Right ventricle myocardium inferior (tissue), 1 donor: ENCODE data around the gene JMJD7. TPM values are rescaled to one million over a fixed set of nuclear protein-coding genes. Genes with fewer than 3 reads are reported as not detected.

Experiments used
- ATAC-seq: fragments of 200-7000 bp; cut with Tn5 transposase; one replicate; pipeline ENCODE4 v1.9.1; 2020; ENCODE audit warnings: mild to moderate bottlenecking, moderate library complexity
- DNase-seq: peaks from one replicate; pipeline ENCODE4 v3.0.0; 2021; ENCODE audit errors: missing footprints
- intact Hi-C: fragments of 100-400 bp; cut with DNase I; formaldehyde crosslinking; loops from one replicate; pipeline ENCODE4 v1.11.0; 2022
- total RNA-seq: library from RNA; stranded (reverse); fragmentation: NEBNext Ultra II Directional; extraction: Animal tissue kit (Norgen Biotek cat#: 25700); gene quantifications from one replicate; pipeline ENCODE4 v1.2.1, GENCODE V29; 2021
- donor health status: DM: no; HTN: yes; CAD: no; lungs with severe emphysema.

JMJD7 gene
- total RNA-seq, 1 donor from 2014 or later = 12.6 TPM

DNA sequence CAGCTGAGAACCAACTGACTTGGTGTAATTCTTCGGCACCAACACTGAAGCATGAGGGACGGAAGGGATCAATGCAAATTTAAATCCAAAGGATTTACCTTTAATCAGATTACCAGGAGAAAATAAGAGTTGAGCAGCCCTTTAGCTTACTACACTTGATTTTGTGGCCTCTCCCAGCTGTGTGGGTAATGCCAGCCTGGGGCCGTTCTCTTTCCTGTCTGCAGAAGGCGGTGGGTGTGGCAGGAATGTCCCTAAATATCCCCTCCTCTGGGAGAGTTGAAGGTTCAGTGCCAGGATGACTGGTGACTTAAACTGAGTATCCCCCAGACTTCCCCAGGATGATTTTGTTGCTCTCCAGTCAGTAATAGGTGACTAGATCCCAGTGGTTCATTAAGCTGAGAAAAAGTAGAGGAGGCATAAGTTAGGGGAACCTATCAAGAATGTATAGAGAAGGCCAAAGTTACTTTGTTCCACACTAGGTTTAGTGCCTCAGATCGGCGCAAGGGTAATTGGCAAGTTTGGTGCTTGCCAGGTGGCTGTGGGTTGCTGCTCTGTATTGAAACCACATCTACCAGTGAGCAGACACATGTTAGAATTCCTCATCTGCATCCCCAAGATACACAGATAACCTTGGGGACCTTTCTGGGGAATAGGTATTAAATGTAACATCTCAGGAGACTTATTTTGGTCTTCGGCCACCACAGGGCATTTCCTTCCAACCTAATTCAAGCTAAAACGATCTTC lies 30.5 kb upstream of the JMJD7 start:
- DNase-seq (no peak), ATAC-seq (no peak)

GRCh38 chr15:41798607-41799487 lies 29.0 kb upstream of the JMJD7 start:
- DNase-seq (no peak), ATAC-seq (no peak)
- intact Hi-C loops = no loop called here

More for the DNA sequence above, 30.5 kb upstream of the JMJD7 start:
- intact Hi-C loops = no loop called here

DNA sequence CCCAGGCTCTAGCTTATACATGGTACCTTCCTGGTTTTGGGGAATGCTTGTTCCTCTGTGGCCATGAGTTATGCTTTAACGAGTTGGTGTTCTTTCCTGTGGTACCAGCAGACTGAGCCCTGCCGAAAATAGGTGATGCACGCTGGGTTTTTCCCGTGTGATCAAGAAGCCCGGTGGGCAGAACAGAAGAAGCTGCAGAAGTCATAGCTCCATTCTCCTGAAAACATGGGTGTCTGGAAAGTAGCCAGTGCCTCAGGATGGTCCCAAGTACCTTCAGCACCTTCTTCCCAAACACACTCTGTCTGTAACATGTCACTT lies 28.4 kb upstream of the JMJD7 start:
- no peak for DNase-seq
- ATAC-seq = no peak
- intact Hi-C loops = no loop called here

DNA sequence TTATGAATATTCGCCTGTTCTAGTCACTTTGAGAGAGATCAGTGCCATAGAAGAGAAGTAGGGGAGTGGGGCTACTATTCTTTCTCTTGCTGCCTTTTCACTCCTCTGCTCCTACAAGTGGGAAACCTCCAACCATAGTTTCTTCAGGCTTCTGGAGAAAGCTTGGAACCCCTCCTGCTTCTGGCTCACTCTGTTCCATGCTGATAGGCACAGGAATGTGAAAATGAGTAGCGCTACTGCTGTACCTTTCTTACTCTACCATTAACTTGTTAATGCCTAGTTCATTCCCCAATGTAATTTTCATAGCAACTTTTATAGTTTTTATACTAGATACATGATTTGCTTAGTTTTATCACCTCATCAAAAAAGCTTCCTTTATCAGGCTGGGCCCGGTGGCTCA lies 26.7 kb upstream of the JMJD7 start:
- ATAC-seq (no peak), DNase-seq (no peak)
- intact Hi-C loops = no loop called here

DNA sequence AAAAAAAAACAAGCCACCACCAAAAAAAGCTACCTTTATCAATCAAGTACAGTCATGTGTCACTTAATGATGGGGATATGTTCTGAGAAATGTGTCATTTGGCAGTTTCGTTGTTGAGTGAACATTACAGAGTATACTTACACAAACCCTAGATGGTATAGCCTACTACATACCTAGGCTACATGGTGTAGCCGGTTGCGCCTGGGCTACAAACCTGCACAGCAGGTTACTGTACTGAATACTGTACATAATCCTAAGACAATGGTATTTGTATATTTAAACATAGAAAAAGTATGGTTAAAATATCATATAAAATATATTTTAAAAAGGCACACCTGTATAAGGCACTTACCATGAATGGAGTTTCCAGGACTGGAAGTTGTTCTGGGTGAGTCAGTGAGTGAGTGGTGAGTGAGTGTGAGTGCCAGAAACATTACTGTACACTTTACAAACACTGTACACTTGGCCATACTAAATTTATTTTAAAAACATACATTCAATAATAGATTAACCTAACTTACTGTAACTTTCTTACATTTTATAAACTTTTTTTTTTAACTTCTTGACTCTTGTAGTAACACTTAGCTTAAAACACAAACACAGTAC lies 25.9 kb upstream of the JMJD7 start:
- no peak for ATAC-seq
- intact Hi-C loops = no loop called here
- DNase-seq = no peak

- ATAC-seq (no peak), DNase-seq (no peak)
- intact Hi-C loops = no loop called here
Measured at GRCh38 chr15:41804361-41804760, 23.5 kb upstream of the JMJD7 start.

- DNase-seq (no peak), ATAC-seq (no peak)
- intact Hi-C loops = no loop called here
Measured at GRCh38 chr15:41804916-41805666, 22.8 kb upstream of the JMJD7 start.

GRCh38 chr15:41805711-41806110 lies 22.2 kb upstream of the JMJD7 start:
- intact Hi-C loops = no loop called here
- ATAC-seq (no peak), DNase-seq (no peak)

- DNase-seq (peak; percentile 64), ATAC-seq (peak; percentile 73)
- intact Hi-C loops = no loop called here
Measured at GRCh38 chr15:41806291-41807181, 21.4 kb upstream of the JMJD7 start.

- intact Hi-C loops = no loop called here
- ATAC-seq (no peak), DNase-seq (no peak)
Measured at GRCh38 chr15:41809121-41809520, 18.8 kb upstream of the JMJD7 start.

DNA sequence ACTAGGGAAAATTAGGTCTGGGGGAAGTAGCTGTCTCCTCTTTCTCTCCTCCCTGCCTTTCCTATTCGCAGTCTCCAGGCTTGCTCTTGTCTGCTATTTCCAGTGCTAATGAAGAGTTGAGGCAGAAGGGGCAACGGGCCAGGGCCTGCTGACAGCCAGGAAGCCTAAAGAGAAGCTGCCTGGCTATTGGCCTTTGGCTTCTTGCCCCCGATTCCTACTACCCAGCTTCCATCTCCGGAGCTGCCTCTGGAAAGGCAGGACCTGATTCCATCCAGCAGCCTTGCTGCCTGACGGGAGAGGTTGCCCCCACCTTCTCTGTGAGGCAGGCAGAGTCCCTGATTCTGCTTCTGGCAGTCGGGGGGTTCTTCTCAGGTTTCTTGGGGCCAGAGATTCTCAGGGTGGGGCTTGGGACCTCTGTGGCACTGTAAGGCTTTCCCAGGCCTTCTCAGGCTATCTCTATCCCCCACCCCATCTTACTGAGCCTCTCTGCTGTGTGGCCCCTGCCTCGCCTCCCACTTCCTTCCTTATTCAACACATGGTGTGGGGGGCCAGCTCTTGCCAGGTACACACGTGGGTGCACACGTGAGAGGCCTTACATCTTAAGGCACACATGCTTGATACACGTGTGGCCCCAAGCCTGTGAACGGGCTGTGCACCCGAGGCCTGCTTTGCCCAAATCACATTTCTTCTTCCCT lies 18.2 kb upstream of the JMJD7 start:
- DNase-seq = no peak
- no peak for ATAC-seq
- intact Hi-C loops = loop anchor here (5.0 kb wide), 2 partner anchors 207 to 252 kb away; partner anchors contain the start of gene TYRO3

- ATAC-seq (no peak), DNase-seq (peak; percentile 30)
- intact Hi-C loops = loop anchor here (1.0 to 5.0 kb wide), 3 partner anchors 39 to 254 kb away; partner anchors contain the start of gene TYRO3
Measured at GRCh38 chr15:41810651-41811431, 17.1 kb upstream of the JMJD7 start.

DNA sequence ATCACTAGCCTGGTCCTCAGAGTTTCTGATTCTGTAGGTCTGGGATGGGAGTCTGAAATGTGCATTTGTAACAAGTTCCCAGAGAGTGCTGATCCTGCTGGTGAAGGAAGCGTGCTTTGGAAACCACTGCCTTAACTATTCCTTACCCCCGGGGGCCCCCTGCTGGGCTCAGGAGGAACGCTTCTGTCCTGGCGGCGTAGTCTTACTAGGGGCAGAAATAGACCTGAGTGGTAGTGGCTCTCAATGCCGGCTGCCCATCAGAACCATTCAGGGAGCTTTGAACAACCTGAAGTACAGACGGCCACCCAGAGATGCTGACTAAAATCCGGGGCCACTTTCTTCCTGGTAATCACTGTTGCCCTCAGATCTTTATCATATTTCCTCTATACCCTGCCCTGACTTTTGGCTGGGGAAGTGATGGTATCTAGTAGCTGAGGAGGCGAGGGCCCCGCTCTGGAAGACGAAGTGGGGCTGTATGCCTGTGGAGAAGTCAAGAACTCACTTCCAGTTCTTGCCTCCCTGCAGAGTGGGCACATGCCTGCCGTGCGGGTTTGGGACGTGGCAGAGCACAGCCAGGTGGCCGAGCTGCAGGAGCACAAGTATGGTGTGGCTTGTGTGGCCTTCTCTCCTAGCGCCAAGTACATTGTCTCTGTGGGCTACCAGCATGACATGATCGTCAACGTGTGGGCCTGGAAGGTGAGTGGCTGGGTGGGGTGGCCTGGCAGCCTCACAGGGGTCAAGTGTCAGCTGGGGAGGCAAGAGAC lies 16.3 kb upstream of the JMJD7 start:
- intact Hi-C loops = loop anchor here (1.0 to 5.0 kb wide), 3 partner anchors 39 to 254 kb away; partner anchors contain the start of gene TYRO3
- DNase-seq = peak; percentile 88

GRCh38 chr15:41812820-41813375 lies 15.0 kb upstream of the JMJD7 start:
- DNase-seq (peak; percentile 9), ATAC-seq (no peak)
- intact Hi-C loops = loop anchor here (5.0 kb wide), 2 partner anchors 211 to 256 kb away; partner anchors contain the start of gene TYRO3

More for the DNA sequence above, 16.3 kb upstream of the JMJD7 start:
- ATAC-seq = peak; percentile 91

GRCh38 chr15:41813426-41813825 lies 14.5 kb upstream of the JMJD7 start:
- peak; percentile 35 for DNase-seq
- intact Hi-C loops = loop anchor here (5.0 kb wide), 2 partner anchors 211 to 256 kb away; partner anchors contain the start of gene TYRO3
- no peak for ATAC-seq
